Mesodermal cell (in vitro differentiated cells): Measurements from ENCODE around the gene ULK1.
"Not testable (repeated sequence)": the region's sequence is repeated elsewhere in the genome, so short reads cannot be mapped to it uniquely, and the experiment has no call there.

Experiments
- H3K27ac ChIP-seq: 2 replicates; pipeline ENCODE4 v1.7.0; 2013; ENCODE audit warnings: mild to moderate bottlenecking, low read depth, low read length, moderate library complexity; ENCODE audit not compliant: severe bottlenecking
- H3K36me3 ChIP-seq: 2 replicates; pipeline ENCODE4 v1.7.1; 2013; ENCODE audit warnings: mild to moderate bottlenecking, low read length, moderate library complexity; ENCODE audit not compliant: control insufficient read depth, insufficient read depth
- H3K4me1 ChIP-seq: one replicate; pipeline ENCODE4 v1.7.1; 2013; ENCODE audit warnings: mild to moderate bottlenecking, low read length; ENCODE audit not compliant: insufficient read depth, control insufficient read depth, poor library complexity, severe bottlenecking
- H3K4me3 ChIP-seq: 2 replicates; pipeline ENCODE4 v1.7.0; 2013; ENCODE audit warnings: low read length, control low read depth, mild to moderate bottlenecking; ENCODE audit not compliant: insufficient read depth, poor library complexity, severe bottlenecking; ENCODE audit errors: extremely low read depth
- H3K9me3 ChIP-seq: 2 replicates; pipeline ENCODE4 v1.7.1; 2013; ENCODE audit warnings: mild to moderate bottlenecking, low read length, moderate library complexity; ENCODE audit not compliant: control insufficient read depth
- WGBS, 2 experiments: methylation state at CpG; one replicate each; pipeline ENCODE4 v1.1.5; 2013; ENCODE audit warnings: missing lambda C conversion rate in 2 of 2; ENCODE audit not compliant: insufficient coverage in 2 of 2; 5-methylcytosine and 5-hydroxymethylcytosine counted together

The ULK1 gene

DNA sequence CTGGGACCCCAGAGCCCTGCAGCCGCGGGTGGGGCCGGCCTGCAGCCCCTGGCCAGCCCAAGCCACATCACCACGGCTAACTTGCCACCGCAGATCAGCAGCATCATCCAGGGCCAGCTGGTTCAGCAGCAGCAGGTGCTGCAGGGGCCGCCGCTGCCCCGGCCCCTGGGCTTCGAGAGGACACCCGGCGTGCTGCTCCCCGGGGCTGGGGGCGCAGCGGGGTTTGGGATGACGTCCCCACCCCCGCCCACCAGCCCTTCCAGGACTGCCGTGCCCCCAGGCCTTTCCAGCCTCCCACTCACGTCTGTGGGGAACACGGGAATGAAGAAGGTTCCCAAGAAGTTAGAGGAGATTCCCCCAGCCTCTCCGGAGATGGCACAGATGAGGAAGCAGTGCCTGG is 66.9 kb downstream of the ULK1 start:
- H3K36me3 ChIP-seq, result peaks cover 31% of the 10 kb centered on the region

DNA sequence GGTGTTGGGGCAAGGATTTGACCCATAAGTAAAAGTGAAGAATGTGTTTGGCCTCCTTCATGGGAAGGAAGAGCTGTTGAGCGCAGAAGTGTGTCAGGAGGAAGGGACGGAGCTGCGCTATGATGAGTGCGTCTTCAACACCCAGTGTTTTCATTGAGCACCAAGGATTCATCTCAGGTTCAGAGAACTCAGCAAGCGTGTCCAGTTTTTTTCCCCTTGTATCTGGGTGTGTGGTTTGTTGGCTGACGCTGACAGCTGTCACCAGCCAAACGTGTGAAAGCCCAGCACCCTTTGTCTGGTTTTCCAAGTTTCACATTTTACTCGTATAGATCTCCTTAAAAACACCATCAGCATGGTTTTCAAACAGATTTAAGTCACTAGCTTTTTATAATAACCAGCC is 67.6 kb downstream of the ULK1 start:
- H3K27ac ChIP-seq, result no peak overlapping the region
- peaks cover 31% of the 10 kb centered on the region for H3K36me3 ChIP-seq
- no peaks in the 10 kb centered on the region for H3K9me3 ChIP-seq
- H3K4me1 ChIP-seq, result no peaks in the 10 kb centered on the region
- 92 to 100% methylated on average over 4 to 7 of the region's 8 CpGs for WGBS, 2 experiments
- H3K4me3 ChIP-seq, result no peak overlapping the region

More for the DNA sequence above, 66.9 kb downstream of the ULK1 start:
- H3K9me3 ChIP-seq, H3K27ac ChIP-seq, H3K4me1 ChIP-seq, H3K4me3 ChIP-seq: not testable (repeated sequence)
- no CpG with 5 or more reads among the region's 20 CpGs for WGBS, 2 experiments

DNA sequence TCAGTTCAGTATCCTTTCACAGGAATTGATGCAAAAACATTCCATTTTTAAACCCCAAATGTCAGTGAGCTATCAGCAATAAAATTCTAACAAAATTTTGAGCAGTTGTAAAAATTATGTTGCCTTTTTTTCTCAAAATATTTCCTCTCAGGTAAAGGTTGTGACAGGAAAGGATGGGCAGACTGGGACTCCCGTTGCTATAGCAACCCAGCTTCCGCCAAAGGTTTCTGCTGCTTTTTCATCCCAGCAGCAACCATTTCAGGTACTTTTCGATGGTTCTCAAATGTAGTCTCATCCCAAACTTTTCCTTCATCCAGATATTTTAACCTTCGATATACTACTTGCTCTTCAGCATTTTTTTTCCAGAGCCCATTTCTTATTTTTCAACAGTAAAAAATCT is 69.0 kb downstream of the ULK1 start:
- H3K4me3 ChIP-seq, result no peak overlapping the region
- WGBS, 2 experiments, result 89 to 91% methylated on average over 3 to 4 of the region's 4 CpGs
- no peaks in the 10 kb centered on the region for H3K9me3 ChIP-seq
- H3K36me3 ChIP-seq, result peaks cover 31% of the 10 kb centered on the region
- no peak overlapping the region for H3K27ac ChIP-seq
- H3K4me1 ChIP-seq, result no peaks in the 10 kb centered on the region

DNA sequence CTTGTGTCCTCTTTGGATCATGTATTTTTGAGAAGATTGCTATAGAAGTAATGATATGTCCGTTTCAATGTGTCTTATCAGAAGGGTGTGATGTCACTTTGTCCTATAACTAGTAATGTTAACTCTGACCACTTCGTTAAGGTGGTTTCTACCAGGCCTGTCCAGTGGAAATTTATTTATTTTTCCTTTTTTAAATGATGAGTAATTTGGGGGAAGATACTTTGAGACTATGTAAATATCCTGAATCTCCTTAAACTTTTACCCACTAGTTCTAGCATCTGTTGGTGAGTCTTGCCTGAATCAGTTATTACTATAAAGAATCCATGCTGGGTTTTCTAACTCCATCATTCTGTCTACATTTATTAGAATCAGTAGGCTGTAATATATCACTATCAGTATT is 70.7 kb downstream of the ULK1 start:
- WGBS, 2 experiments, result 100% methylated on average over 1 to 2 of the region's 2 CpGs
- no peaks in the 10 kb centered on the region for H3K9me3 ChIP-seq
- peaks cover 32% of the 10 kb centered on the region for H3K36me3 ChIP-seq
- H3K4me3 ChIP-seq, result no peak overlapping the region
- H3K27ac ChIP-seq, result no peak overlapping the region
- H3K4me1 ChIP-seq, result no peaks in the 10 kb centered on the region

DNA sequence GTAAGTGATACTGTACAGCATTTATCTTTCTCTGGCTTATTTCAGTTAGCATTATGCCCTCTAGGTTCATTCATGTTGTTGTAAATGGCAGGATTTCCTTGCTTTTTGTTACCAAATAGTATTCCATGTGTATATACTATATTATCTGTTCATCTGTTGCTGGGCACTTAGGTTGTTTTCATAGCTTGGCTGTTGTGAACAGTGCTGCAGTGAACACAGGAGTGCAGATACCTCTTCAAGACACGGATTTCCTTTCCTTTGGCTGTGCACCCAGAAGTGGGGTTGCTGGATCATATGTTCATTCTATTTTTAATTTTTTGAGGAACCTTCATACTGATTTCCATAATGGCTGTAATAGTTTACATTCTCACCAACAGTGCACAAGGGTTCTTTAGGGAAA is 76.8 kb downstream of the ULK1 start:
- WGBS, 2 experiments, result 100% methylated on average over 1 of the region's 1 CpG; no CpG with 5 or more reads in 1 of the 2 experiments
- no peaks in the 10 kb centered on the region for H3K4me1 ChIP-seq

More for the DNA sequence above, 76.8 kb downstream of the ULK1 start:
- H3K36me3 ChIP-seq, result peaks cover 21% of the 10 kb centered on the region
- H3K9me3 ChIP-seq, result no peaks in the 10 kb centered on the region
- H3K27ac ChIP-seq, result no peak overlapping the region
- H3K4me3 ChIP-seq, result no peak overlapping the region
